GM19468 (cell line): ENCODE results near the gene CDHR2.

Experiments used
- ATAC-seq: cut with Tn5 transposase; IDR thresholded peaks from one replicate; pipeline ENCODE4 v1.9.1; 2021; ENCODE audit warnings: mild to moderate bottlenecking, moderate library complexity, moderate number of reproducible peaks; ENCODE audit not compliant: unreplicated experiment; ENCODE audit errors: extremely low read depth

CDHR2 gene, protein sequence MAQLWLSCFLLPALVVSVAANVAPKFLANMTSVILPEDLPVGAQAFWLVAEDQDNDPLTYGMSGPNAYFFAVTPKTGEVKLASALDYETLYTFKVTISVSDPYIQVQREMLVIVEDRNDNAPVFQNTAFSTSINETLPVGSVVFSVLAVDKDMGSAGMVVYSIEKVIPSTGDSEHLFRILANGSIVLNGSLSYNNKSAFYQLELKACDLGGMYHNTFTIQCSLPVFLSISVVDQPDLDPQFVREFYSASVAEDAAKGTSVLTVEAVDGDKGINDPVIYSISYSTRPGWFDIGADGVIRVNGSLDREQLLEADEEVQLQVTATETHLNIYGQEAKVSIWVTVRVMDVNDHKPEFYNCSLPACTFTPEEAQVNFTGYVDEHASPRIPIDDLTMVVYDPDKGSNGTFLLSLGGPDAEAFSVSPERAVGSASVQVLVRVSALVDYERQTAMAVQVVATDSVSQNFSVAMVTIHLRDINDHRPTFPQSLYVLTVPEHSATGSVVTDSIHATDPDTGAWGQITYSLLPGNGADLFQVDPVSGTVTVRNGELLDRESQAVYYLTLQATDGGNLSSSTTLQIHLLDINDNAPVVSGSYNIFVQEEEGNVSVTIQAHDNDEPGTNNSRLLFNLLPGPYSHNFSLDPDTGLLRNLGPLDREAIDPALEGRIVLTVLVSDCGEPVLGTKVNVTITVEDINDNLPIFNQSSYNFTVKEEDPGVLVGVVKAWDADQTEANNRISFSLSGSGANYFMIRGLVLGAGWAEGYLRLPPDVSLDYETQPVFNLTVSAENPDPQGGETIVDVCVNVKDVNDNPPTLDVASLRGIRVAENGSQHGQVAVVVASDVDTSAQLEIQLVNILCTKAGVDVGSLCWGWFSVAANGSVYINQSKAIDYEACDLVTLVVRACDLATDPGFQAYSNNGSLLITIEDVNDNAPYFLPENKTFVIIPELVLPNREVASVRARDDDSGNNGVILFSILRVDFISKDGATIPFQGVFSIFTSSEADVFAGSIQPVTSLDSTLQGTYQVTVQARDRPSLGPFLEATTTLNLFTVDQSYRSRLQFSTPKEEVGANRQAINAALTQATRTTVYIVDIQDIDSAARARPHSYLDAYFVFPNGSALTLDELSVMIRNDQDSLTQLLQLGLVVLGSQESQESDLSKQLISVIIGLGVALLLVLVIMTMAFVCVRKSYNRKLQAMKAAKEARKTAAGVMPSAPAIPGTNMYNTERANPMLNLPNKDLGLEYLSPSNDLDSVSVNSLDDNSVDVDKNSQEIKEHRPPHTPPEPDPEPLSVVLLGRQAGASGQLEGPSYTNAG (N-terminal part only)

DNA sequence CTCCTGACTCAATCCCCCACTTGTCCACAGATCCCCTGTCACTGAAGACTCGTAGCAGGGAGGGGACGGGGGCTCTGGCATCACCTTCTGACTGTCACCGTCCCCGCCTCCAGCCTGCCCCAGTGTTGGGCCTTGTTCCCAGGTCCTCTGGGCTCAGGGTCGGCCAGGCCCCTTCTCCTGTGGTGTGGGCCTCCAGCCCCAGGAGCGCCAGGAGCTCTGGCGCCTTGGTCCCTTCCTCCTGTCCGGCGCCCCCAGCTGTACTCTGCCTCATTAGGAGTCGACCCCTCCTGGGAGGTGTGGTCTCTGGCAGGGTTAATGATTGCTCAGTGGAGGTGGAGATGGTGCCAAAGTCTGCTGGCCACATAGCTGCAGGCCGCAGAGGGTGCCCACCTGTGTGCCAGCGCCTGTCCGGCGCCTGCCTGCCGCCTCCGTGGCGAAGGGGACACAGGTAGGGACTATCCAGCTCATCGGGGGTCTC lies at the start of gene CDHR2:
Gene CDHR2 (plus strand): TSS at position 376 of the 478 bp plus-strand sequence. CDS start 16,011 bp downstream, outside the sequence.
- ATAC-seq = no peak

GRCh38 chr5:176500511-176500910 lies 48.6 kb upstream of the CDHR2 start:
- no peak for ATAC-seq

GRCh38 chr5:176501333-176501732 lies 47.8 kb upstream of the CDHR2 start:
- no peak for ATAC-seq

DNA sequence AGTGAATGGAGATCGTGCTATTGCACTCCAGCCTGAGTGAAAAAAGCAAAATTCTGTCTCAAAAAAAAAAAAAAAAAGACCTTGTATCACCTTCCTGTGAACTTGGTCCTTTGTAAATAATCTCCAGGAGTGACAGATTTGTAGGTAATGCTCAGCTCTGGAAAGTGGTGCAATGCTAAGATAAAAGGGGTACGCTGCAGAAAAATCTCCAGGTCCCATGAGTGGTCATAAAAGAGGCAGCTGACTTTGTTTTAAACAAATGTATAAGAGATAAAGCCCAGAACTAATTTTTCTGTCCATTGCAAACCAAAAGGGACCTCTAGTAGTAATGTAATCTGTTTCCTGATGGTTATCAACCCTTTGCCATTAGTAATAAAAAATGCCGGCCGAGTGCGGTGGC lies 45.6 kb upstream of the CDHR2 start:
- ATAC-seq = no peak

GRCh38 chr5:176507911-176508310 lies 41.2 kb upstream of the CDHR2 start:
- no peak for ATAC-seq

DNA sequence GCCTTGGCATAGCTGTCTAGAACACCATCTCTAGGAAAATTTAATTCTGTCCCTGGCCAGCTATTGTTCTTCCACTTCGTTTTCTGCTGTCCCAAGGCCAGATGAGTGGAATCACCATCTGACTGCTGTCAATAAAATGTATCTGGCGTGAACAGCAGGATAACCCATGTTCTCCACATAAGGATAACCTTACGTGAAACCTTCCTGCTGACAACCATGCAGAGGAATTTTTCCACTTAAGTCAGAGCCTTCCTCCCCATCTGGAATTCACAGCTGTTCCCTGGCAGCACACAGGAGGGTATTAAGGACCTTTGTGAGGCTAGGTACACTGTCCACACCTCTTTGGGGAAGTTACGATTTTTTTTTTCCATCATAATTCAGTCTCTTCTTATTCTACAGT lies 40.5 kb upstream of the CDHR2 start:
- ATAC-seq = no peak

DNA sequence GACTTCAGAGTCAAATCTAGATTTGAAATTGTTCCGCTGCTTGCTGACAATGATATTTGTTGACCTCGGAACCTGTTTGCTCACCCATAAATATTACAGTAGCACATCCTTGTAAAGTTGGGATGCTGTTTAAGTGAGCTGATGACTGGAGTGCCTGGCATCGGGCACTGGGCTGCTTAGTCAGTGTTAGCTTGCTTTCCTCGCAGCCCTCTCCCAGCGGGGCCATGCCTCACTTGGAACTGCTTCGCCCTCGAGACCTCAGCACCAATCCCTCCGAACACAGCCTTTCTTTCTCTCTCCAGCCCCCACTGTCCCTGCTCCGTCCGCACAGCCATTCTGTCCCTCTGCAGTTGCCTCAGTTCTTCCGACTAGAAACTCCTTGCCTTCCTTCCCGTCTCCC lies 35.4 kb upstream of the CDHR2 start:
- no peak for ATAC-seq

DNA sequence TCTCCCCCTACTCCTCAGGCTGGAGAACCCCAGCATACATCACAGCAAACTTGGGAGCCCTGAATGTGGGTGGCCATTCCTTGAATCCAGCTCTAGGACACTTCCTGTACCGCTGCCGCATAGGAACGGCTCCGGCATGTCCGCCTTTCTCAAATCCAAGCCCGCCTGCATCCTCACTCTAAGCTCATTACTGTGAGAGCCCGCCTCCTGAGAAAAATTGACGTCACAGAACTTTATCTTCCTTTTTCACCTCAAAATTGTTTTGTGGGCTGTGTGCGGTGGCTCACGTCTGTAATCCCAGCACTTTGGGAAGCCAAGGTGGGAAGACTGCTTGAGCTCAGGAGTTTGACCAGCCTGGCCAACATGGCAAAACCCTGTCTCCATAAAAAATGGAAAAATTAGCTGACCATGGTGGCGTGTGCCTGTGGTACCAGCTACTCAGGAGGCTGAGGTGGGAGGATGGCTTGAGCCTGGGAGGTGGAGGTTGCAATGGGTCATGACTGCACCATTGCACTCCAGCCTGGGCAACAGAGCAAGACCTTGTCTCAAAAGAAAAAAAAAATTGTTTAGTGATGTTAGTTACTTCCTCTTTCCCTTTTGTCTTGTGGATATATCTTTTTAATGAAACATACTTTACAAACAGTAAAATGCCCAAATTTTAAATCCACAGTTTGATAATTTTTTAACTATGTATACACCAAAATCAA lies 34.7 kb upstream of the CDHR2 start:
- ATAC-seq = no peak

DNA sequence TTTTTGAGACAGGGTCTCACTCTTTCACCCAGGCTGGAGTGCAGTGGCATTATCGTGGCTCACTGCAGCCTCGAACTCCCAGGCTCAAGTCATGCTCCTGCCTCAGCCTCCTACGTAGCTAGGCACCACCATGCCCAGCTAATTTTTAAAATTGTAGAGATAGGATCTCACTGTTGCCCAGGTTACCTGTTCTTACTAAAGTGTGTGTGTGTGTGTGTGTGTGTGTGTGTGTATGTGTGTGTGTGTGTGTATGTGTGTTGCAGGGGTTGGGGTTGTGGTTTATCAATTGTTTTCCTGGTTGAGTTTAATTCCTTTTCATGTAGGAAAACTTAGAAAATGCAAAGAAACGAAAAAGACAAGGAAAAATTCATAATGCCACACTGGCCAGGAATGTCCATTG lies 33.7 kb upstream of the CDHR2 start:
- ATAC-seq = no peak

GRCh38 chr5:176517053-176517661 lies 32.0 kb upstream of the CDHR2 start:
- no peak for ATAC-seq

DNA sequence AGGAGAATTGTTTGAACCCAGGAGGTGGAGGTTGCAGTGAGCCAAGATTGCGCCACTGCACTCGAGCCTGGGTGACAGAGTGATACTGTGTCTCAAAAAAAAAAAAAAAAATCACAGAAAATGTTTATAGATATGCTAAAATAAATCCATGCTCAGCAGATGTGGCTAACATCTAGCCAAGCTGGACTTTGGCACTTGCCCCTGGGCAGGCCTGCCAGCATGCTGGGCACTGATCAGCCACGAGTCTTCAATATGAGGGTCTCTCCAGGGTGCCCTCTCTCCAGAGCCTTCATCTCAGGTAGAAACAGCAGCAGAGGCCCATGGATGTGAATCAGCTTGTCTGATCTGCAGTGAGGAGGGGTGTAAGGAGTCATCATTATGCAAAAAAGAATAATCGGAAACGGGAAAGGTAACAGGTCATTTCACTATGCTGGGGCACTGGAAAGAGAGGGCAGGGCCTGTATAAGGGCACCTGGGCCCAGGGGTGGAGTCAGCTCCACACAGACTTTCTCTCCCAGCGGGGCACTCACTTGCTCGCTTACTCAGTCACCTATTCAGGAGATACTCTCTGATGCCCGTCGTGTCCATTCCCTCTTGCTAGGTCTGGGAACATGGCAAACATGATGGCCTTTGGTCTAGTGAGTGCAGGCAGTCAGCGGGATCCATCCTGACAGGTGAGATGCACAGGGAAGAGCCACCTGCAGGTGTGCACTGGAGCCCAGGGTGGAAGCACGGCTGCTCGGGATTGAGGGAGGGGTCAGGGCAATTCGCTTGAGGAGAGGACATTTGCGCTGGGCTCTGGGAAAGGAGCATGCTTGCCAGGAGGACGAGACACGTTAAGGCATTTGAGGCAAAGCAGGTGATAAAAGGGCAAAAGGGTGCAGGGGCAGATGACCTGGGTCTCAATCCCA lies 29.1 kb upstream of the CDHR2 start:
- ATAC-seq = no peak

GRCh38 chr5:176521286-176521685 lies 27.9 kb upstream of the CDHR2 start:
- ATAC-seq = no peak

DNA sequence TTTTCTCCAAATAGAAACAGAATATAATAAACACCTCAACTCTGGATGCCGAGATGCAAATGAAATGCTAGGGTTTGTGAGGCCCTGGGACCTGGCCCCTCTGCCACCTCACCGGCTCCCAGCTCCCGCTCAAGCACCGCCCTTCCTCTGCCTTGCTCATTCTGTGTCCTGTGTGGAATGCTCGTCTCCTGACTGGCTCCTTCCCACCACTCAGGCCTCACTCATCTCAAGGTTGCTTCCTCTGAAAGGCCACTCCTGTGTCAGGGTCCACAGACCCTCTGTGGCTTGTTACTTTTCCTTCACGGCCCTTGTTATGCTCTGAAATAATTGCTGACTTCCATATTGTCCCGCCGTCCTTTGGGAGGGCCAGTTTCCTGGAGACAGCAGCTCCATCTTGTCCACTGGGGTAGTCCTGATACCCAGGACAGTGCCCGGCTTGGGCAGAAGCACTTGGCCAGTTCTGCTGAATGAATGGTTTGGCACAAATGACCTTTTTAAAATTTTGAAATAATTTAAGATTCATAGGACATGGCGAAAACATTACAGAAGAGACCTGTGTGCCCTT lies 27.4 kb upstream of the CDHR2 start:
- no peak for ATAC-seq

GRCh38 chr5:176524138-176524537 lies 25.0 kb upstream of the CDHR2 start:
- no peak for ATAC-seq

- no peak for ATAC-seq
Observed at GRCh38 chr5:176524987-176525386, 24.2 kb upstream of the CDHR2 start.

GRCh38 chr5:176525677-176526076 lies 23.5 kb upstream of the CDHR2 start:
- ATAC-seq = no peak

- no peak for ATAC-seq
Observed at GRCh38 chr5:176526462-176526861, 22.7 kb upstream of the CDHR2 start.
